Non-pigmented ciliary epithelial cell (primary cell): Measurements from ENCODE around the gene MAGED2.
"Not testable (repeated sequence)": the region's sequence is repeated elsewhere in the genome, so short reads cannot be mapped to it uniquely, and the experiment has no call there.

Experiments
- DNase-seq: peaks from one replicate; pipeline ENCODE4 v3.0.0-alpha.2; 2010; ENCODE audit warnings: low read depth

MAGED2 gene

DNA sequence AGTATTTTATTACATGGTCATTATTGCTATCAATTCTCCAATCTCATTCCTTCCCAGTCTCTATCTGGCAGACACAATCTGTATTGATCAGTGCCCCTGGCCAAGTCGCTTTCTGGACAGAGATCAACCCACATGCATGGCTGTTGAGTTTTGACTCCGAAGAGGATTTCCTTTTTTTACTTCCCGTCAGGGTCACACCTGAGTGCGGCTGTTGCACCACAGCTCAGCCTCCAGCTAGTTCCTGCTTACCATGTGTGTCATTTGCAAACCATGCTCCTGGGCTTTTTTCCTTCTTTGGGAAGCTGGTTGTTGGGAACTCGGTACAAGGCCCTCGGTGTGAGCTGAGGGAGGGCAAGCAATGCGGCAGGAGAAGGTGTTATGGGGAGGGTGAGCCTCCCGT lies 11.7 kb downstream of the MAGED2 start:
- no peak for DNase-seq

DNA sequence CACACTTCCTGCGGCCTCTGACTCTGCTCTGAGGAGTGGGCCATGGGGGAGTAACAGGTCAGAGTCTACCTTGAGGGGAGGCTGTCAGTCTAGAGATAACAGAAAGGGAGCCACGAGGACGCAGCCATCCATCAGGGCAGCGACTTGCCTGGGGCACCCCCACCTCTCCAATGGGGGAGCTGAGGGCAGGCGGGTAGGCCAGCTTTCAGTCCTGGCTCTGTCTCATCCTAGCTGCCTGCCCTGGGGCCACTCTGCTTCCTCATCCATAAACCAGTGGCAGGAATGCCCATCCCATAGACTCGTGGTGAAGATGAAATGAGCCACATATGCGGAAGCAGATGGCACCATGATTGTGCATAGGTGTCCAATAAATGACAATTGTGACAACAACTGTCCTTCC lies 13.2 kb downstream of the MAGED2 start:
- DNase-seq, result no peak

DNA sequence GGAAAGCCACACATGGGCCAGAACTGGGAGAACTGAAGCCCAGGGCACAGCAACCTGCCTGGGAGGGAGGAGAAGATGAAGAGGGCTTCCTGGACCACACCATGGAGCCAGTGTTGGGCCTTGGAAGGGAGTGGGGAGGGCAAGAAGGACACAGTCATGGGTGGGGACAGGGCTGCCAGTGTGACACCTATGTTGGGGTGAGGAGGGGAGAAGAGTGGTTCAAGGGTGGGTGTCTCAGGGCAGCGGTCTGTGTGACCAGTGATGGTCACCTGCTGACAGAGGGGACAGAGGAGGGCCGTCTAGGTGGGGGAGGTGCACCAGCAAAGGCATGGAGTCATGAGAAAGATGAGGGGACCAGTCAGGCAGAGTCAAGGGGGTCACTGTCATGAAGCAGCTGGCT lies 13.8 kb downstream of the MAGED2 start:
- DNase-seq, result no peak

DNA sequence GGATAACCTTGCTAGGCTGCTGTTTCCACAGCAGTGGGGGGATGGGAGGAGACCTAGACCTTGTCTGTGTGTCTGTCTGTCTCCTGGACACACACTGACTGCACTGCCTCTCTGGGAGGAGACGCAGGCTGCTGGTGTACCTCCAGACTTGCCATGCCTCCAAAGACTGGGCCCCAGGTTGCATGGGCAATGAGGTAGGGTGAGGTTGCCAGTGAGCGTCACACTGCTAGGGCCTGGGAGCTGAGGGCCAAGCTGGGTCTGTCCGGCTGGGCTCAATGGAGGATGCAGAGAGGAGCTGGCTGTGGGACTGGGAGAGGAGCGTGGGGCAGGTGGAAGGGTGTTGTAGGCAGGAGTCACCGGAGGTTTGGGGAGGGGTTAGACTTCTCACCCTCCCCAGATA lies 16.6 kb downstream of the MAGED2 start:
- DNase-seq, result no peak

DNA sequence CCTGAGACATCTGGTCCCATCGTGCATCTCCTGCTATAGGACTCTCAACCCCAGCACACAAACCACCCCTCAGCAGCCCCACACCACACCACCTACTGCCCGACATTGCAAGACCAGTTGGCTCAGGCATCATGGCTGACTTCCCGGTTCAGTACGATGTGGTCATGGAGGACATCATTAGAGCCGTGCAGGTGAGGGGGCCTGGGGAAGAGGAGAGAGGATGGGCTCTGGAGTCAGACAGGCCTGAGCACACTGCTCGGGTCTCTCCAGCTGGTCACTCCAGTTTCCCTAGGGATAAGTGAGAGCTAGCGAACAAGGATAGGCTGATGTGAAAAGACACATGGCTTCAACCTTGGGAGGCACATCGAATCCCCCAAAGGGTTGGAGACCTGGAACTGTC lies 17.2 kb downstream of the MAGED2 start:
- no peak for DNase-seq

DNA sequence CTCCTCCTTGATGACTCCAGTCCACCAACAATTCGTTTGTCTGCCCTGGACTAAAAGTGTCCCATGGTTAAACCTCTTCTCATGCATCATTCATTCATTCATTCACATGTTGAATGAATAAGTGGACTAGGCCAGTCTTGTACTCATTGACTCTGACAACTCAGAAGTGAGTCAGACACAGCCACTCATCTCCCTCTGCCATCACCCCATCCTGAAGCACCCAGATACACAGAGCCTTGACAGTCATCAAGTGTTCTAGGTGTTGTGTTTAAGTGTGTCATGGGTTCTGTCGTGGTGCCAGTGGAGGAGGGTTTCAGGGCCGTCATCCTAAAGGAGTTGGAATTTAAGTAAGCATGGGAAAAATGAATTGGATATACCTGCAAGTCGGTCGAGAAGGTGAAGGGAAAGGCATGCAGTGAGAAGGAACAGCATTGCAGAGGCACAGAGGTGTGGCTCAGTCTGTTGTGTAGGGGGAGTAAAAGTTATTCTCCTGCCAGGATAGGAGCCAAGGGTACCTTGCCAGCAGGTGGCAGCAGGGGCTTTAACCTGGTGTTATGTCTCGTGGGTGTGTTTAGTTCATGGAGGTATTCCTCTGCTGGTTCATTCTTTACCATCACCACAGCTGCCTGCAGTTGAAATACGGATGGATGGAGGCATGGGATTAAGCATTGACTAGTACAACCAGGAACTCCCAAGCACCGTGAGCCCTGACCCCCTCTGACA lies 18.3 kb downstream of the MAGED2 start:
- no peak for DNase-seq

DNA sequence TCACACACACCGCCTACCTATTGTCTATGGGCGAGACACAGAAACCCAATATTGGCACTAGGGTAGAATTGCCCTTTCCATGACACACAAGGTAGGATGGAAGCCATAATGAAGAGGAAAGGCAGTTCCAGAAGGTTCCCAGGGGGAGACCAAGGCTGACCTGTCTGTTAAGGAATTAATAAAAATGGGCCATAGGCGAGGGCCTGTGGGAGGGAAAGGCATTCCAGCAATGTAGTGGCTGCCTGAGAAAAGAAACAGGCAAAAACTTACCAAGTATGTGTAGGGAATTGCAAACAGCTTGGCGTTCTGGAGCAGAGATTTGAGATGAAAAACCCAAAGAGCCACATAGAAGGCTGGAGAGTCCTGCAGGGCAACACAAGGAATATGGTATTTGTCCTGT lies 19.1 kb downstream of the MAGED2 start:
- DNase-seq, result no peak

DNA sequence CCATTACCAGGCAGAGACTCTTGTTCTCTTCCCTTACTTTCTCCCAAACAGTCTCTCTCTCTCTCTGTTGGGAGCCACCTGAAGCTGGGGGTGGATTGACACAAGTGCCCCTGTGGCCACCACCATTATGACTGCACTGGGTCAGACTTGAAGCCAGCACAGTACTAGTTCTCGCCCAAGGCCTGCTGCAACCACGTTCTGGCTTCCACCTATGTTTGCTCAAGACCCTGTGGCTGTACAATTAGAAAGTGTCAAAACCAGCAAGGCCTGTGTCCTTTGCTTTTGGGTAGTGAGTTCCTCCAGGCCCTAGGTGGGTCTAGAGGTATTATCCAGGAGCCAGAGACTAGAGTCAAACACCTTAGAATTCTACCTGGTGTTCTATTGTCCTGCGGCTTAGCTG lies 31.0 kb downstream of the MAGED2 start:
- no peak for DNase-seq

DNA sequence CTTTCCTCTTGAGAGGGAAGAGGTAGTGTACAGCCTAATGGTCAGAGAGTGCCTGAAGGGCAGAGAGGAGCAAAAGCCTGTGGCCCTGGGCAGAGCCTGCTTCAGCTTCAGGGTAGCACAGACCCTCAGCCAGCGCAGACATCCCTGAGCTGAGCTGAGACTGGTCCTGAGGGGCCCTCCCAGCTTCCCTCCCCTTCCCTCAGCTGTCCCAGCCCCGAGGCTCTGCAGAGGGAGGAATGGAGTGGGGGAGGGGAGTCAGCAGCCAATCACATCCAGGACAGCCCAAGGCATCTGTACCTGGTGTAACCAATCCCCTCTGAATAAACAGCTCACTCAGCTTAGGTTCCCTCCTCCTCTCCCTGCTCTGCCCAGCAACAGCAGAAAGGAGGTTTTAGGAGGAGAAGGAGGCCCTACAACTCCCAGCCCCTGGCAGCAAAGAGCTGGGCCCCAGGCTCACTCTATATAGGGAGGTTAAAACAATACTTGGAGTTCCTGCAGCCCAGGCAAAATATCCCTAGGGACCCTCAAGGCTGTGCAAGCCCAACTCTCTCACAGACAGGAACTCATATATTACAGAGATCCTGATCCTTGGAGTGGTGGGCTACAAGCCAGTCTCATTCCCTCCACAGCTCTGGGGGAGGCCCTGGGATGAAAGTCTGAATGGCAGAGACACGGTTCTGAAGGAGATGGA lies 33.8 kb downstream of the MAGED2 start:
- DNase-seq, result not testable (repeated sequence)

DNA sequence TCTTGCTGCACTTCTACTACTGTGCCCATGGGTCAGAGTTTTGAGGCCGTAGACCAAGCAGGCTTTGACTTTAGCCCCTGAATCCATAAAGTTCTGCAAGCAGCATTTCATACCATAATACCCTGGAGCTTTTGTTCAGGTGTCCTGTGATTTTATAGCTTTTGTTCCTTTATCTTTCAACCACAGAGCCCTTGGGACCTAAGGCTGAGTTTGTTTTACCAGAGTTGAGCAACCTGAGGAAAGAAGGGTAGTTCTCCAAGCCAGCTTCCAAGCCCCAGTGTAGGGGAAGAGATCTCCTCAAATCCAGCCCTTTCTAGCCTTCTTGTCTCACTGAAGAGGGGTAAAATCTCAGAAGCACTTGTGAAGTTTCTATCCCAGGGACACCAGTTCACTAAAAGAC lies 35.1 kb downstream of the MAGED2 start:
- DNase-seq, result no peak

DNA sequence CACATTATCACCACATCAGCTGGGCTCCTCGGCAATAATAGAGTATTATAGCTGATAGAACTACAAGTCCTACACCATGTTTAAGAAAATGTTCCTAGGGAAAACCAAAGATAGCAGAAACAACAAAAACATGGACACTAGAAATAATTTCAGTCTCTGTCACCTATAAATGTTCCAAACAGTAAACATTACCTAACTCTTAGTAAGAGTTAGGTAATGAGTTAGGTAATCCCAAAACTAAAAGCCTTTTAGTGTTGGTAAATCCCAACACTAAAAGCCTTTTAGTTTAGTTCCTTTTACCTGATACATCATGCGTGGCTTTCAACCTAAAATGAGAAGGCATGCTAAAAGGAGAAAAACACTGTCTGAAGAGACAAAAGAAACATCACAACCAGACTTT lies 35.5 kb downstream of the MAGED2 start:
- no peak for DNase-seq

DNA sequence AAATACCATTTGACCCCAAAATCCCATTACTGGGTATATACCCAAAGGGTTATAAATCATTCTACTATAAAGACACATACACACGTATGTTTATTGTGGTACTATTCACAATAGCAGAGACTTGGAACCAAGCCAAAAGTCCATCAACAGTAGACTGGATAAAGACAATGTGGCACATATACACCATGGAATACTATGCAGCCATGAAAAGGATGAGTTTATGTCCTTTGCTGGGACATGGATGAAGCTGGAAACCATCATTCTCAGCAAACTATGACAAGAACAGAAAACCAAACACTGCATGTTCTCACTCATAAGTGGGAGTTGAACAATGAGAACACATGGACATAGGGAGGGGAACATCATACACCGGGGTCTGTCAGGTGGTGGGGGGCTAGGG lies 40.2 kb downstream of the MAGED2 start:
- not testable (repeated sequence) for DNase-seq

DNA sequence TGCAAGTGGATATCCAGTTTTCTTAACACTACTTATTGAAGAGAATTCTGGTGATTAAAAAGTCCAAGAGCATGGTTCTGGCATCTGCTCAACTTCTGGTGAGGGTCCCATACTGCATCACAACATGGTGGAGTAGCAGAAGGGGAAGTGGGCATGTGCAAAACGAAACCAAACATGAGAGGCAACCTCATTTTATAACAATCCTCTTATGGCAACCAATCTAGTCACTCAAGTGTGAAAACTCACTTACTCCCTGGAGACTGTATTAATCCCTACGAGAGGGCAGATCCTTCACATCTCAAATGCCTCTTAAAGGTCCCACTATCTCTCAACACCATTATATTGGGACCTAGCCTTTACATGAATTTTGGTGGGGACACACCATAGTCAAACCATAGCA lies 57.7 kb downstream of the MAGED2 start:
- no peak for DNase-seq
